PC-9 (cell line): ENCODE data around the gene MAP4K4. TPM values are rescaled to one million over a fixed set of nuclear protein-coding genes. Genes with fewer than 3 reads are reported as not detected.

ENCODE experiments used
- BruUV-seq: library from RNA; stranded (reverse); fragments of 400-500 nt; replicated peaks from 2 replicates; lab custom pipeline; 2021; lab: Mats Ljungman, UMichigan
- CTCF ChIA-PET: fragments of 300-600 bp; sonication (Branson Sonifier 250); formaldehyde crosslinking; loops from one replicate; lab custom pipeline; 2022; ENCODE audit warnings: antibody characterized with exemption; lab: Charles Lee
- POLR2A ChIA-PET: fragments of 300-600 bp; sonication (Branson Sonifier 250); formaldehyde crosslinking; loops from one replicate; lab custom pipeline; 2022; ENCODE audit warnings: antibody characterized with exemption; ENCODE audit not compliant: unreplicated experiment; lab: Charles Lee
- DNase-seq, 2 experiments: peaks; one replicate each; pipeline versions ENCODE4 v3.0.0 to v3.0.0-alpha.2; 2015 to 2022; ENCODE audit warnings: mixed read lengths in 1 of 2
- H2AFZ ChIP-seq: fragments of 200-600 bp; sonication (generic); 2 replicates; pipeline ENCODE4 v1.8.1; 2017; ENCODE audit warnings: antibody characterized with exemption
- H3F3A ChIP-seq: fragments of 200-600 bp; sonication (generic); 2 replicates; pipeline ENCODE4 v1.8.1; 2017; ENCODE audit warnings: antibody characterized with exemption, mild to moderate bottlenecking, low read depth; ENCODE audit not compliant: insufficient read depth
- H3K27ac ChIP-seq: fragments of 200-600 bp; sonication (generic); 2 replicates; pipeline ENCODE4 v1.6.1; 2016; ENCODE audit warnings: mixed run types
- H3K27me3 ChIP-seq: fragments of 200-600 bp; sonication (generic); 2 replicates; pipeline ENCODE4 v1.6.1; 2016; ENCODE audit warnings: low read depth, mixed run types; ENCODE audit not compliant: insufficient read depth
- H3K36me3 ChIP-seq: fragments of 200-600 bp; sonication (generic); 2 replicates; pipeline ENCODE4 v1.6.1; 2016; ENCODE audit warnings: low read depth, mixed run types
- H3K4me1 ChIP-seq: fragments of 200-600 bp; sonication (generic); replicated peaks from 2 replicates; pipeline ENCODE4 v1.6.1; 2016; ENCODE audit warnings: mixed run types; ENCODE audit not compliant: insufficient read depth
- H3K4me2 ChIP-seq: fragments of 200-600 bp; sonication (generic); 2 replicates; pipeline ENCODE4 v1.6.1; 2017; ENCODE audit warnings: mixed run types
- H3K4me3 ChIP-seq: fragments of 200-600 bp; sonication (generic); 2 replicates; pipeline ENCODE4 v1.6.1; 2016; ENCODE audit warnings: mixed run types
- H3K79me2 ChIP-seq: fragments of 200-600 bp; sonication (generic); 2 replicates; pipeline ENCODE4 v1.6.1; 2017; ENCODE audit warnings: low read depth, mixed run types
- H3K9me2 ChIP-seq: fragments of 200-600 bp; sonication (generic); 2 replicates; pipeline ENCODE4 v1.8.1; 2017; ENCODE audit warnings: mild to moderate bottlenecking; ENCODE audit not compliant: insufficient read depth
- H3K9me3 ChIP-seq: fragments of 200-600 bp; sonication (generic); 2 replicates; pipeline ENCODE4 v1.8.1; 2016; ENCODE audit warnings: low read depth; ENCODE audit not compliant: insufficient read depth
- H4K20me1 ChIP-seq: fragments of 200-600 bp; sonication (generic); 2 replicates; pipeline ENCODE4 v1.8.1; 2017; ENCODE audit not compliant: insufficient read depth
- EZH2 ChIP-seq: fragments of 200-600 bp; sonication (generic); IDR thresholded peaks from 2 replicates; pipeline ENCODE4 v1.8.0; 2017; ENCODE audit warnings: antibody characterized with exemption, low read depth
- intact Hi-C: fragments of 100-400 bp; cut with micrococcal nuclease; formaldehyde crosslinking; loops from one replicate; pipeline ENCODE4 v1.10.0; 2022; ENCODE audit not compliant: unreplicated experiment
- total RNA-seq: library from RNA; stranded (reverse); gene quantifications from 2 replicates; pipeline ENCODE4 v1.2.3, GENCODE V29; 2021
- TF ChIP-seq, protein P1 (sequence below): fragments of 200-600 bp; sonication (generic); conservative IDR thresholded peaks from 2 replicates; pipeline ENCODE4 v1.6.1; 2017; ENCODE audit warnings: mixed run types, antibody characterized with exemption, mild to moderate bottlenecking, moderate library complexity

The MAP4K4 gene
- total RNA-seq, 1 experiment from 2014 or later, result 129 TPM

GRCh38 chr2:101758001-101758400, 60.5 kb downstream of the MAP4K4 start:
- DNase-seq, result no peak
- Histone ChIP-seq H3K36me3 (peaks cover 6% of the 10 kb centered on the region; the same call in 1 of the 2 replicates), H3K9me3 (no peaks in the 10 kb centered on the region), H3K4me3 (no peak overlapping the region; the same call in 1 of the 2 replicates), H3K27ac (peak overlapping the region; percentile 73), H3F3A (peaks cover 65% of the 10 kb centered on the region), H4K20me1 (peaks cover 3% of the 10 kb centered on the region), H3K4me1 (peaks cover 68% of the 10 kb centered on the region), H3K27me3 (no peaks in the 10 kb centered on the region), H3K9me2 (no peaks in the 10 kb centered on the region; the same call in 1 of the 2 replicates), H3K79me2 (peaks cover 91% of the 10 kb centered on the region), H2AFZ (no peak overlapping the region), H3K4me2 (peak overlapping the region; percentile 51)
- no TSS peak for BruUV-seq
- intact Hi-C loops, result no loop called here
- ChIA-PET CTCF (no interaction called here), POLR2A (no interaction called here)
- TF ChIP-seq EZH2, result no peak
- TF ChIP-seq, protein P1, sequence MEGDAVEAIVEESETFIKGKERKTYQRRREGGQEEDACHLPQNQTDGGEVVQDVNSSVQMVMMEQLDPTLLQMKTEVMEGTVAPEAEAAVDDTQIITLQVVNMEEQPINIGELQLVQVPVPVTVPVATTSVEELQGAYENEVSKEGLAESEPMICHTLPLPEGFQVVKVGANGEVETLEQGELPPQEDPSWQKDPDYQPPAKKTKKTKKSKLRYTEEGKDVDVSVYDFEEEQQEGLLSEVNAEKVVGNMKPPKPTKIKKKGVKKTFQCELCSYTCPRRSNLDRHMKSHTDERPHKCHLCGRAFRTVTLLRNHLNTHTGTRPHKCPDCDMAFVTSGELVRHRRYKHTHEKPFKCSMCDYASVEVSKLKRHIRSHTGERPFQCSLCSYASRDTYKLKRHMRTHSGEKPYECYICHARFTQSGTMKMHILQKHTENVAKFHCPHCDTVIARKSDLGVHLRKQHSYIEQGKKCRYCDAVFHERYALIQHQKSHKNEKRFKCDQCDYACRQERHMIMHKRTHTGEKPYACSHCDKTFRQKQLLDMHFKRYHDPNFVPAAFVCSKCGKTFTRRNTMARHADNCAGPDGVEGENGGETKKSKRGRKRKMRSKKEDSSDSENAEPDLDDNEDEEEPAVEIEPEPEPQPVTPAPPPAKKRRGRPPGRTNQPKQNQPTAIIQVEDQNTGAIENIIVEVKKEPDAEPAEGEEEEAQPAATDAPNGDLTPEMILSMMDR, result no peak

DNA sequence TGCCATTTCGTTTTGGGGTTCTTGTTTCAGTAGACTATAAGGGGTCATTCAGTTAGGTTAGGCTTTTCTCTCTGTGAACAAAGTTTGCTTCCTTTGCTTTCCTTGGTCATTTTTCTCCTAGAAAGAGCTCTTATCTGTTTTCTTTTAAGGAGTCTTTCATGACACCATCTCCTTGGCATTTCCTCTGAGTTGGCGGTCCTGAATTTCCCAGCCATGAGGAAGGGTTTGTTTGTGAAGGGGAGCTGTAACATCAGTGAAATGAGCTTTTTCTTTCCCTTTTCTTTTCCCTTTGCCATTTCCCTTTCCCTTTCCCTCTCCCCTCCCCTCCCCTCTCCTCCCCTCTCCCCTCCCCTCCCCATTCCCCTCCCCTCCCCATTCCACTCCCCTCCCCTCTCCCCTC, 61.7 kb downstream of the MAP4K4 start:
- H3K27ac ChIP-seq, result peak overlapping the region; percentile 73
- H3K79me2 ChIP-seq, result peaks cover 91% of the 10 kb centered on the region
- TF ChIP-seq, protein P1, result no peak
- no peak for TF ChIP-seq EZH2
- H2AFZ ChIP-seq, result no peak overlapping the region
- H3K9me2 ChIP-seq, result no peaks in the 10 kb centered on the region; the same call in 1 of the 2 replicates
- CTCF ChIA-PET, result interaction anchor here (0.6 to 0.7 kb wide), 4 partner anchors 13 to 196 kb away, joined by 3 to 24 read pairs (median 4); no protein-coding TSS in a partner anchor
- peak overlapping the region; percentile 51 for H3K4me2 ChIP-seq
- H3K36me3 ChIP-seq, result peaks cover 6% of the 10 kb centered on the region; the same call in 1 of the 2 replicates
- H4K20me1 ChIP-seq, result peaks cover 3% of the 10 kb centered on the region; the same call in 1 of the 2 replicates
- intact Hi-C loops, result no loop called here
- H3K9me3 ChIP-seq, result no peaks in the 10 kb centered on the region
- H3K27me3 ChIP-seq, result no peaks in the 10 kb centered on the region
- peaks cover 67% of the 10 kb centered on the region for H3K4me1 ChIP-seq
- H3K4me3 ChIP-seq, result peak overlapping the region; percentile 28; the same call in 1 of the 2 replicates
- no TSS peak for BruUV-seq
- DNase-seq, result peak; percentile 55 to 91
- POLR2A ChIA-PET, result interaction anchor here (0.6 to 0.7 kb wide), 6 partner anchors 8 to 1007 kb away, joined by 3 to 6 read pairs (median 4); no protein-coding TSS in a partner anchor
- H3F3A ChIP-seq, result peaks cover 64% of the 10 kb centered on the region

DNA sequence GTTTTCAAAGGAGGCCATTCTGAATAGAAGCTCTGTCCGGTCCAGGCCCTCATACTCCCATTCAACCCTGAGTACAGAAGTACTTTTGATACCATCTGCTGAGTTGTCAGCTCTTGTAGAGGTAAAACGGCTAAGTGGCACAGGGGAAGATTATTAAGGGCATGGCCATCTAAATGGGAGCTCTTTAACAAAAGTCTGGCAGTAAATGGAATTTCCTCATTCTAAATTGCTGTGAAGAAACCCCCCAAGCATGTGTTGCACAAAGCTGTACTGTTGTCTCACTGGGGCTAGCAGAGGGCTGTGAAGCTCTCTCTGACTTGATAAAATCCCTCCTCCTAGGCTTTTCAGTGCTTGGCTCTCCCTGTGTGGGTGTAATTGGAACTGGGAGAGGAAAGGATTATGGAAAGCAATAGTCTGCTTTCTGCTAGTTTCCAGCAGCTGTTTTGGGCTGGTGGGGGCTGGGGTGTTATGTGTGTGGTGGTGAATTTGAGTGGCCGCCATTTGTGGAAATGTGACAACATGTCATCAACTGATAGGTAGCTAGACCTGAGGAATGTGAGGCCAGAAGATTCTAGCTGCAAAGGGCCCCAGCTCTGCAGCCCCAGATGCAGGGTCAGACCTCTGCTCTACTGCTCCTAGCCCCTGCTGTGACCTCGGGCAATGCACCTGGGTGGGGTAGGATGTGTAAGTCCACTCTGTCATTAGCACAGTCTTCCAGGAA, 65.1 kb downstream of the MAP4K4 start:
- H3K4me3 ChIP-seq, result no peak overlapping the region
- TF ChIP-seq, protein P1, result no peak
- no peak for TF ChIP-seq EZH2
- CTCF ChIA-PET, result interaction anchor here (0.5 to 0.6 kb wide), 3 partner anchors 17 to 516 kb away, joined by 4 to 9 read pairs (median 6); no protein-coding TSS in a partner anchor
- POLR2A ChIA-PET, result interaction anchor here (0.7 kb wide), 1 partner anchor 33 kb away, joined by 7 read pairs; no protein-coding TSS in a partner anchor
- DNase-seq, result peak in 1 of 2 experiments; percentile 11
- H2AFZ ChIP-seq, result no peak overlapping the region
- no peaks in the 10 kb centered on the region for H3K9me3 ChIP-seq
- H3K79me2 ChIP-seq, result peaks cover 92% of the 10 kb centered on the region
- peak overlapping the region; percentile 17 for H3K4me2 ChIP-seq
- H3K27ac ChIP-seq, result peak overlapping the region; percentile 73
- H4K20me1 ChIP-seq, result peaks cover 19% of the 10 kb centered on the region
- intact Hi-C loops, result no loop called here
- peaks cover 60% of the 10 kb centered on the region for H3F3A ChIP-seq
- H3K27me3 ChIP-seq, result no peaks in the 10 kb centered on the region
- peaks cover 82% of the 10 kb centered on the region for H3K4me1 ChIP-seq
- no TSS peak for BruUV-seq
- no peaks in the 10 kb centered on the region for H3K9me2 ChIP-seq
- peaks cover 6% of the 10 kb centered on the region; the same call in 1 of the 2 replicates for H3K36me3 ChIP-seq
